HCT116 (cell line): ENCODE measurements around the gene ALDH3B1. TPM values are rescaled to one million over a fixed set of nuclear protein-coding genes. Genes with fewer than 3 reads are reported as not detected.

Source experiments
- ATAC-seq: fragments of 200-7000 bp; cut with Tn5 transposase; 2 replicates; pipeline ENCODE4 v1.9.1; 2020; ENCODE audit warnings: mild to moderate bottlenecking, moderate library complexity
- BruUV-seq: library from RNA; stranded (reverse); fragments of 400-500 nt; replicated peaks from 2 replicates; lab custom pipeline; 2021; lab: Mats Ljungman, UMichigan
- CTCF ChIA-PET: fragments of 300-600 bp; sonication (Branson Sonifier 250); formaldehyde crosslinking; loops from one replicate; lab custom pipeline; 2021; ENCODE audit warnings: antibody characterized with exemption; lab: Charles Lee
- POLR2A ChIA-PET: fragments of 300-600, 350-600 bp; sonication (Branson Sonifier 250); formaldehyde crosslinking; loops from one replicate; lab custom pipeline; 2021; ENCODE audit warnings: antibody characterized with exemption; lab: Charles Lee
- RAD21 ChIA-PET, 2 experiments: fragments of 300-600 bp; sonication (Branson Sonifier 250); formaldehyde crosslinking; loops; one replicate each; lab custom pipeline; 2023; ENCODE audit warnings: low total read pairs in 2 of 2; ENCODE audit not compliant: uncharacterized antibody in 2 of 2, unreplicated experiment in 2 of 2, low non-redundant PET in 1 of 2; lab: Charles Lee
- DNase-seq: peaks from one replicate; pipeline ENCODE4 v3.0.0-alpha.2; 2010; ENCODE audit warnings: low read depth, low spot score
- H2AFZ ChIP-seq: fragments of 200-600 bp; shearing (Covaris generic), sonication (generic); 2 replicates; pipeline ENCODE4 v1.6.1; 2017; ENCODE audit warnings: low read depth, mixed run types, mixed read lengths, antibody characterized with exemption, low read length; ENCODE audit not compliant: poor library complexity, severe bottlenecking
- H3K27ac ChIP-seq: 2 replicates; pipeline ENCODE4 v1.5.1; 2012; ENCODE audit warnings: low read depth, low read length
- H3K27me3 ChIP-seq: fragments of 200-600 bp; sonication (generic); 2 replicates; pipeline ENCODE4 v1.6.1; 2016; ENCODE audit warnings: mixed run types, low read length, mixed read lengths; ENCODE audit not compliant: insufficient read depth
- H3K36me3 ChIP-seq, 2 experiments: fragments of 200-500 bp in 1 of 2; fragments of 200-600 bp in 1 of 2; sonication (Bioruptor generic) in 1 of 2; sonication (generic) in 1 of 2; 2 replicates each; pipeline versions ENCODE4 v1.5.1 to v1.6.1; 2014 to 2016; ENCODE audit warnings: low read length in 2 of 2, inconsistent platforms in 1 of 2, mixed read lengths in 1 of 2, mixed run types in 1 of 2; ENCODE audit not compliant: insufficient read depth in 2 of 2, control insufficient read depth in 1 of 2
- H3K4me1 ChIP-seq, 2 experiments: fragments of 200-600 bp in 1 of 2; sonication (generic) in 1 of 2; 2 replicates each; pipeline versions ENCODE4 v1.5.1 to v1.6.1; 2012 to 2017; ENCODE audit warnings: low read length in 2 of 2, inconsistent platforms in 1 of 2, mild to moderate bottlenecking in 1 of 2, mixed read lengths in 1 of 2, mixed run types in 1 of 2, moderate library complexity in 1 of 2; ENCODE audit not compliant: insufficient read depth in 2 of 2, control insufficient read depth in 1 of 2
- H3K4me2 ChIP-seq: fragments of 200-600 bp; sonication (generic); 2 replicates; pipeline ENCODE4 v1.6.1; 2017; ENCODE audit warnings: mixed run types, low read length, mixed read lengths
- H3K4me3 ChIP-seq, 2 experiments: fragments of 200-600 bp in 1 of 2; sonication (generic) in 1 of 2; replicated peaks in 1 of 2; 2 replicates each; pipeline ENCODE4 v1.5.1; 2011 to 2016; ENCODE audit warnings: low read length in 2 of 2, control low read depth in 1 of 2, low read depth in 1 of 2, mild to moderate bottlenecking in 1 of 2, mixed read lengths in 1 of 2, mixed run types in 1 of 2
- H3K79me2 ChIP-seq: fragments of 200-600 bp; sonication (generic); 2 replicates; pipeline ENCODE4 v1.6.1; 2017; ENCODE audit warnings: mild to moderate bottlenecking, mixed run types, low read length, moderate library complexity, mixed read lengths; ENCODE audit not compliant: insufficient read depth
- H3K9ac ChIP-seq: fragments of 200-600 bp; sonication (generic); 2 replicates; pipeline ENCODE4 v1.6.1; 2016; ENCODE audit warnings: low read length, mixed read lengths
- H3K9me2 ChIP-seq: fragments of 200-600 bp; sonication (generic), shearing (Covaris generic); 2 replicates; pipeline ENCODE4 v1.6.1; 2017; ENCODE audit warnings: mixed run types, mild to moderate bottlenecking, moderate library complexity; ENCODE audit not compliant: insufficient read depth
- H3K9me3 ChIP-seq, 2 experiments: fragments of 200-500 bp in 1 of 2; fragments of 200-600 bp in 1 of 2; sonication (Bioruptor generic) in 1 of 2; sonication (generic) in 1 of 2; 2 replicates each; pipeline ENCODE4 v1.6.1; 2014 to 2017; ENCODE audit warnings: low read length in 2 of 2, mixed read lengths in 2 of 2, inconsistent platforms in 1 of 2, low read depth in 1 of 2, mild to moderate bottlenecking in 1 of 2, mixed run types in 1 of 2, moderate library complexity in 1 of 2; ENCODE audit not compliant: control insufficient read depth in 1 of 2, insufficient read depth in 1 of 2
- H4K20me1 ChIP-seq: fragments of 200-600 bp; sonication (generic), shearing (Covaris generic); 2 replicates; pipeline ENCODE4 v1.6.1; 2017; ENCODE audit warnings: mixed run types, mild to moderate bottlenecking, moderate library complexity; ENCODE audit not compliant: insufficient read depth
- ATF3 ChIP-seq: IDR thresholded peaks from 2 replicates; pipeline ENCODE4 v1.6.1; 2012
- CBX3 ChIP-seq: IDR thresholded peaks from 2 replicates; pipeline ENCODE4 v1.6.1; 2012; ENCODE audit warnings: low read depth
- CTCF ChIP-seq, 3 experiments: fragments of 200-600 bp in 1 of 3; sonication (generic) in 1 of 3; IDR thresholded peaks in 2 of 3; conservative IDR thresholded peaks in 1 of 3; 2 replicates each; pipeline ENCODE4 v1.5.1; 2012 to 2017; ENCODE audit warnings: low read depth in 2 of 3, low read length in 2 of 3, antibody characterized with exemption in 1 of 3, borderline replicate concordance in 1 of 3, control low read depth in 1 of 3, mild to moderate bottlenecking in 1 of 3, mixed read lengths in 1 of 3, mixed run types in 1 of 3, moderate library complexity in 1 of 3; ENCODE audit not compliant: insufficient read depth in 1 of 3
- ELF1 ChIP-seq: IDR thresholded peaks from 2 replicates; pipeline ENCODE4 v1.6.1; 2012; ENCODE audit warnings: low read depth, borderline replicate concordance
- JUND ChIP-seq: IDR thresholded peaks from 2 replicates; pipeline ENCODE4 v1.6.1; 2012
- MAX ChIP-seq: IDR thresholded peaks from 2 replicates; pipeline ENCODE4 v1.6.1; 2012
- POLR2A ChIP-seq: IDR thresholded peaks from 2 replicates; pipeline ENCODE4 v1.7.0; 2011; ENCODE audit warnings: borderline replicate concordance; ENCODE audit not compliant: insufficient read depth, insufficient read length; ENCODE audit errors: extremely low read depth
- SIN3A ChIP-seq: IDR thresholded peaks from 2 replicates; pipeline ENCODE4 v1.6.1; 2012; ENCODE audit warnings: low read depth
- SP1 ChIP-seq: IDR thresholded peaks from 2 replicates; pipeline ENCODE4 v1.6.1; 2012; ENCODE audit warnings: low read depth
- SRF ChIP-seq: IDR thresholded peaks from 2 replicates; pipeline ENCODE4 v1.6.1; 2012; ENCODE audit warnings: low read depth
- TCF7L2 ChIP-seq: IDR thresholded peaks from 2 replicates; pipeline ENCODE4 v1.7.0; 2011; ENCODE audit warnings: borderline replicate concordance, inconsistent platforms; ENCODE audit not compliant: insufficient read depth, insufficient read length; ENCODE audit errors: extremely low read depth
- ZBTB33 ChIP-seq: IDR thresholded peaks from 2 replicates; pipeline ENCODE4 v1.6.1; 2011; ENCODE audit warnings: mild to moderate bottlenecking, low read length, moderate library complexity; ENCODE audit not compliant: insufficient replicate concordance; ENCODE audit errors: extremely low read depth
- intact Hi-C: fragments of 100-400 bp; cut with micrococcal nuclease; formaldehyde crosslinking; loops from 2 replicates; pipeline ENCODE4 v1.10.0; 2022
- total RNA-seq: library from RNA; stranded (reverse); gene quantifications from one replicate; pipeline ENCODE4 v1.2.1, GENCODE V29; 2021; ENCODE audit not compliant: unreplicated experiment

The ALDH3B1 gene
- total RNA-seq, 1 experiment from 2014 or later = 25.5 TPM

GRCh38 chr11:68031144-68031464, 21.0 kb downstream of the ALDH3B1 start:
- H3K9me3 ChIP-seq = peaks cover 0 to 5% of the 10 kb centered on the region in 2 experiments; a peak in 1 of 4 replicates
- peak overlapping the region; percentile 84 for H3K4me2 ChIP-seq
- H3K36me3 ChIP-seq = peaks cover 4 to 20% of the 10 kb centered on the region in 2 experiments; a peak in 2 of 4 replicates
- peak overlapping the region; percentile 86 to 97 for H3K4me3 ChIP-seq
- no peaks in the 10 kb centered on the region for H3K9me2 ChIP-seq
- ChIA-PET CTCF (no interaction called here), RAD21 (no interaction called here), POLR2A (interaction anchor here (1.4 kb wide), 1 partner anchor 17 kb away, joined by 3 read pairs; no protein-coding TSS in a partner anchor)
- no peak for TF ChIP-seq MAX
- no peak for TF ChIP-seq JUND
- TF ChIP-seq ELF1 = no peak
- intact Hi-C loops = loop anchor here (10.0 kb wide), 1 partner anchor 94 kb away; the partner anchor contains the start of gene CHKA
- H3K27ac ChIP-seq = peak overlapping the region; percentile 81
- peaks cover 37 to 53% of the 10 kb centered on the region in 2 experiments for H3K4me1 ChIP-seq
- peak overlapping the region; percentile 94 for H3K9ac ChIP-seq
- no TSS peak for BruUV-seq
- no peak for DNase-seq
- H4K20me1 ChIP-seq = no peaks in the 10 kb centered on the region
- ATAC-seq = no peak
- peaks cover 33% of the 10 kb centered on the region for H3K79me2 ChIP-seq
- no peaks in the 10 kb centered on the region for H3K27me3 ChIP-seq
- H2AFZ ChIP-seq = no peak overlapping the region

- BruUV-seq = no TSS peak
- H3K79me2 ChIP-seq = peaks cover 33% of the 10 kb centered on the region
- POLR2A ChIA-PET = no interaction called here
- no peaks in the 10 kb centered on the region for H4K20me1 ChIP-seq
- peaks cover 4 to 20% of the 10 kb centered on the region in 2 experiments; a peak in 2 of 4 replicates for H3K36me3 ChIP-seq
- H3K4me1 ChIP-seq = peaks cover 37 to 44% of the 10 kb centered on the region in 2 experiments
- H3K9me3 ChIP-seq = peaks cover 0 to 5% of the 10 kb centered on the region in 2 experiments; a peak in 1 of 4 replicates
- H3K9ac ChIP-seq = peak overlapping the region; percentile 94
- intact Hi-C loops = loop anchor here (10.0 kb wide), 1 partner anchor 93 kb away; the partner anchor contains the start of gene CHKA
- DNase-seq (no peak), ATAC-seq (no peak)
- RAD21 ChIA-PET = no interaction called here
- CTCF ChIA-PET = no interaction called here
- peak overlapping the region; percentile 81 for H3K27ac ChIP-seq
- peak overlapping the region; percentile 86 to 97 for H3K4me3 ChIP-seq
- H3K4me2 ChIP-seq = peak overlapping the region; percentile 84
- no peaks in the 10 kb centered on the region for H3K27me3 ChIP-seq
- H2AFZ ChIP-seq = no peak overlapping the region
- H3K9me2 ChIP-seq = no peaks in the 10 kb centered on the region
- no peak for TF ChIP-seq ELF1
- no peak for TF ChIP-seq ATF3
- no peak for TF ChIP-seq CTCF (IDR thresholded peaks at IDR 0.05 in 2 of 3, conservative IDR thresholded peaks at IDR 0.05 in 1 of 3; ENCODE audit: borderline replicate concordance in 1 of 3, insufficient read depth in 1 of 3, low read depth in 2 of 3, low read length in 2 of 3)
- no peak for TF ChIP-seq SP1
- no peak for TF ChIP-seq SIN3A
- no peak for TF ChIP-seq TCF7L2
- no peak for TF ChIP-seq CBX3
- TF ChIP-seq SRF = no peak
- no peak for TF ChIP-seq POLR2A
- no peak for TF ChIP-seq ZBTB33
These were observed 21.9 kb downstream of the ALDH3B1 start for GRCh38 chr11:68032003-68032402.
